Testis (tissue), 2 donors: ENCODE data around the gene NANS.

Source experiments
- CTCF ChIP-seq, 3 experiments: fragments of 450-650 bp in 2 of 3; fragments of 200-600 bp in 1 of 3; sonication (generic) in 1 of 3; IDR thresholded peaks; one replicate each; pipeline ENCODE4 v1.5.1; 2016 to 2019; ENCODE audit warnings: antibody characterized with exemption in 3 of 3, mild to moderate bottlenecking in 2 of 3, moderate library complexity in 1 of 3
- POLR2A ChIP-seq: fragments of 450-650 bp; IDR thresholded peaks from one replicate; pipeline ENCODE4 v1.6.1; 2017; ENCODE audit warnings: antibody characterized with exemption, mild to moderate bottlenecking, moderate library complexity

- TF ChIP-seq CTCF (IDR thresholded peaks at IDR 0.05): no peak
- TF ChIP-seq POLR2A: no peak
Measured at GRCh38 chr9:98054376-98054951, 2.1 kb upstream of the NANS start.
